GM23248 (cell line): ENCODE measurements around the gene DHRS12.

ENCODE experiments used
- EZH2 ChIP-seq: fragments of 200-600 bp; sonication (generic); IDR thresholded peaks from 2 replicates; pipeline ENCODE4 v1.6.1; 2018; ENCODE audit warnings: antibody characterized with exemption, mild to moderate bottlenecking; ENCODE audit not compliant: insufficient read depth, poor library complexity, severe bottlenecking
- EZH2phosphoT487 ChIP-seq: fragments of 200-600 bp; sonication (generic); IDR thresholded peaks from 2 replicates; pipeline ENCODE4 v1.6.1; 2018; ENCODE audit warnings: antibody characterized with exemption, moderate library complexity, mild to moderate bottlenecking, low read depth; ENCODE audit not compliant: insufficient read depth

GRCh38 chr13:51737609-51738008, 66.4 kb downstream of the DHRS12 start:
- no peak for TF ChIP-seq EZH2
- no peak for TF ChIP-seq EZH2phosphoT487
